Tibial artery (tissue), 4 donors: Measurements from ENCODE around the gene GSTM2.
"Not testable (repeated sequence)": the region's sequence is repeated elsewhere in the genome, so short reads cannot be mapped to it uniquely, and the experiment has no call there.

Source experiments
- DNase-seq, 2 donors: peaks; one replicate each; pipeline ENCODE4 v3.0.0-alpha.2; 2019
- H3K27ac ChIP-seq, 2 donors: fragments of 200-600 bp; sonication (generic) in 1 of 2; 1 replicate in 1 of 2; 2 replicates in 1 of 2; pipeline ENCODE4 v1.5.1; 2018 to 2019; ENCODE audit warnings: mild to moderate bottlenecking in 1 of 2
- H3K27me3 ChIP-seq, 2 donors: fragments of 200-600 bp; sonication (generic) in 1 of 2; one replicate each; pipeline versions ENCODE4 v1.5.1 to v1.6.0; 2016 to 2019
- H3K36me3 ChIP-seq, 3 donors: fragments of 200-600 bp; sonication (generic) in 2 of 3; one replicate each; pipeline ENCODE4 v1.5.1; 2016 to 2019; ENCODE audit warnings: mild to moderate bottlenecking in 2 of 3
- H3K4me1 ChIP-seq, 4 donors: fragments of 200-600 bp; sonication (generic) in 2 of 4; 1 replicate in 3 of 4; 2 replicates in 1 of 4; pipeline ENCODE4 v1.5.1; 2016 to 2019
- H3K4me3 ChIP-seq, 2 donors: fragments of 200-600 bp; sonication (generic) in 1 of 2; 1 replicate in 1 of 2; 2 replicates in 1 of 2; pipeline ENCODE4 v1.5.1; 2018 to 2019; ENCODE audit warnings: mild to moderate bottlenecking in 2 of 2
- H3K9me3 ChIP-seq, 3 donors: fragments of 200-600 bp; sonication (generic) in 1 of 3; one replicate each; pipeline ENCODE4 v1.5.1; 2016 to 2019
- CTCF ChIP-seq, 2 experiments: fragments of 200-600 bp in 1 of 2; fragments of 450-650 bp in 1 of 2; IDR thresholded peaks; one replicate each; pipeline ENCODE4 v1.5.1; 2017 to 2019; ENCODE audit warnings: antibody characterized with exemption in 2 of 2, mild to moderate bottlenecking in 1 of 2, moderate library complexity in 1 of 2
- intact Hi-C: fragments of 100-400 bp; cut with DNase I; formaldehyde crosslinking; loops from one replicate; pipeline ENCODE4 v1.15.0; 2023; ENCODE audit warnings: low total_unique reads

The GSTM2 gene

GRCh38 chr1:109687641-109688499 lies 20.0 kb downstream of the GSTM2 start, which contains the start of gene GSTM1:
TSS of gene GSTM1 (plus strand) at chr1:109687817. CDS start at chr1:109687874, 57 bp downstream.
- H3K4me3 ChIP-seq = no peak within 1 kb of the TSS
- no peaks in the 10 kb centered on the region for H3K9me3 ChIP-seq
- no peak for TF ChIP-seq CTCF (IDR thresholded peaks at IDR 0.05)
- no peaks in the 10 kb centered on the region for H3K4me1 ChIP-seq
- intact Hi-C loops = loop anchor here (5.0 kb wide), 1 partner anchor 46 kb away; no protein-coding TSS in a partner anchor
- no peaks in the 10 kb centered on the region for H3K36me3 ChIP-seq
- DNase-seq = no peak
- no peak within 1 kb of the TSS for H3K27ac ChIP-seq
- no peaks in the 10 kb centered on the region for H3K27me3 ChIP-seq

- Histone ChIP-seq H3K9me3 (no peaks in the 10 kb centered on the region), H3K4me3 (no peak overlapping the region), H3K4me1 (no peaks in the 10 kb centered on the region), H3K27me3 (no peaks in the 10 kb centered on the region), H3K27ac (no peak overlapping the region), H3K36me3 (no peaks in the 10 kb centered on the region)
- no peak for TF ChIP-seq CTCF (IDR thresholded peaks at IDR 0.05)
- intact Hi-C loops = loop anchor here (5.0 kb wide), 1 partner anchor 48 kb away; no protein-coding TSS in a partner anchor
- DNase-seq = no peak
Measured at GRCh38 chr1:109689844-109690405, 22.1 kb downstream of the GSTM2 start.

GRCh38 chr1:109691759-109692158 lies 23.9 kb downstream of the GSTM2 start:
- Histone ChIP-seq H3K9me3 (no peaks in the 10 kb centered on the region), H3K4me3 (no peak overlapping the region), H3K27me3 (no peaks in the 10 kb centered on the region), H3K27ac (no peak overlapping the region), H3K4me1 (no peaks in the 10 kb centered on the region), H3K36me3 (no peaks in the 10 kb centered on the region)
- intact Hi-C loops = no loop called here
- no peak for TF ChIP-seq CTCF (IDR thresholded peaks at IDR 0.05)
- DNase-seq = no peak

- H3K36me3 ChIP-seq = not testable (repeated sequence)
Measured at GRCh38 chr1:109694400-109694799, 26.5 kb downstream of the GSTM2 start.

GRCh38 chr1:109695138-109695537 lies 27.3 kb downstream of the GSTM2 start:
- H3K4me1 ChIP-seq, H3K36me3 ChIP-seq, H3K27ac ChIP-seq, H3K4me3 ChIP-seq, intact Hi-C loops, H3K27me3 ChIP-seq, DNase-seq, H3K9me3 ChIP-seq: not testable (repeated sequence)

More at GRCh38 chr1:109694400-109694799, 26.5 kb downstream of the GSTM2 start:
- DNase-seq, intact Hi-C loops, H3K27ac ChIP-seq, H3K27me3 ChIP-seq, H3K9me3 ChIP-seq, H3K4me1 ChIP-seq, H3K4me3 ChIP-seq: not testable (repeated sequence)

- no peak overlapping the region for H3K4me3 ChIP-seq
- no peaks in the 10 kb centered on the region for H3K36me3 ChIP-seq
- no peaks in the 10 kb centered on the region for H3K27me3 ChIP-seq
- no peak overlapping the region for H3K27ac ChIP-seq
- H3K9me3 ChIP-seq = no peaks in the 10 kb centered on the region
- H3K4me1 ChIP-seq = no peaks in the 10 kb centered on the region
- intact Hi-C loops = no loop called here
- TF ChIP-seq CTCF (IDR thresholded peaks at IDR 0.05) = no peak
- DNase-seq = no peak
Measured at GRCh38 chr1:109697066-109697465, 29.2 kb downstream of the GSTM2 start.

- H3K4me1 ChIP-seq, H3K4me3 ChIP-seq, H3K27me3 ChIP-seq, H3K27ac ChIP-seq, H3K36me3 ChIP-seq, DNase-seq, intact Hi-C loops, H3K9me3 ChIP-seq: not testable (repeated sequence)
Measured at GRCh38 chr1:109697861-109698260, 30.0 kb downstream of the GSTM2 start.

- H3K9me3 ChIP-seq, intact Hi-C loops, H3K27ac ChIP-seq, H3K27me3 ChIP-seq, DNase-seq, H3K36me3 ChIP-seq, H3K4me3 ChIP-seq, H3K4me1 ChIP-seq: not testable (repeated sequence)
Measured at GRCh38 chr1:109702940-109703339, 35.1 kb downstream of the GSTM2 start.
